SH-SY5Y (cell line): ENCODE measurements around the gene SLX4IP.

Experiments
- GATA2 ChIP-seq: IDR thresholded peaks from 2 replicates; pipeline ENCODE4 v1.6.1; 2011; ENCODE audit warnings: mild to moderate bottlenecking, low read depth, low read length
- GATA3 ChIP-seq: IDR thresholded peaks from 2 replicates; pipeline ENCODE4 v1.6.1; 2011; ENCODE audit warnings: low read depth, mild to moderate bottlenecking, low read length, moderate library complexity

- TF ChIP-seq GATA2 (no peak), GATA3 (no peak)
Measured at GRCh38 chr20:10557685-10558084, 122.6 kb downstream of the SLX4IP start.
